GM23248 (cell line): ENCODE measurements around the gene RASSF8.

Experiments used
- EZH2 ChIP-seq: fragments of 200-600 bp; sonication (generic); IDR thresholded peaks from 2 replicates; pipeline ENCODE4 v1.6.1; 2018; ENCODE audit warnings: antibody characterized with exemption, mild to moderate bottlenecking; ENCODE audit not compliant: insufficient read depth, poor library complexity, severe bottlenecking
- EZH2phosphoT487 ChIP-seq: fragments of 200-600 bp; sonication (generic); IDR thresholded peaks from 2 replicates; pipeline ENCODE4 v1.6.1; 2018; ENCODE audit warnings: antibody characterized with exemption, moderate library complexity, mild to moderate bottlenecking, low read depth; ENCODE audit not compliant: insufficient read depth

GRCh38 chr12:25926536-25926935 lies 31.9 kb upstream of the RASSF8 start:
- no peak for TF ChIP-seq EZH2phosphoT487
- no peak for TF ChIP-seq EZH2
